Liver (tissue), 9 donors: Measurements from ENCODE around the gene PDE9A. TPM values are rescaled to one million over a fixed set of nuclear protein-coding genes. Genes with fewer than 3 reads are reported as not detected.

Experiments
- DNase-seq: peaks from one replicate; pipeline ENCODE4 v3.0.0-alpha.2; 2017; ENCODE audit warnings: low spot score
- H3K27ac ChIP-seq, 2 donors: one replicate each; pipeline ENCODE4 v1.7.0; 2013; ENCODE audit warnings: inconsistent platforms in 2 of 2, low read length in 2 of 2, control low read depth in 1 of 2, low read depth in 1 of 2, mild to moderate bottlenecking in 1 of 2
- H3K27me3 ChIP-seq, 4 donors: one replicate each; pipeline versions ENCODE4 v1.6.1 to v1.7.0; 2013; ENCODE audit warnings: low read length in 3 of 4, inconsistent platforms in 1 of 4, mild to moderate bottlenecking in 1 of 4, moderate library complexity in 1 of 4; ENCODE audit not compliant: control insufficient read depth in 4 of 4, insufficient read depth in 4 of 4
- H3K36me3 ChIP-seq, 4 donors: one replicate each; pipeline versions ENCODE4 v1.6.1 to v1.7.0; 2013; ENCODE audit warnings: low read length in 3 of 4, mild to moderate bottlenecking in 3 of 4, low read depth in 1 of 4, moderate library complexity in 1 of 4; ENCODE audit not compliant: control insufficient read depth in 4 of 4, insufficient read depth in 3 of 4
- H3K4me1 ChIP-seq, 4 donors: one replicate each; pipeline versions ENCODE4 v1.6.1 to v1.7.0; 2013; ENCODE audit warnings: low read length in 3 of 4, mild to moderate bottlenecking in 3 of 4, moderate library complexity in 1 of 4; ENCODE audit not compliant: control insufficient read depth in 4 of 4, insufficient read depth in 4 of 4
- H3K4me3 ChIP-seq, 3 donors: one replicate each; pipeline versions ENCODE4 v1.6.1 to v1.7.0; 2013; ENCODE audit warnings: low read length in 3 of 3, control low read depth in 1 of 3, low read depth in 1 of 3, mild to moderate bottlenecking in 1 of 3
- H3K9ac ChIP-seq, 2 donors: one replicate each; pipeline ENCODE4 v1.7.0; 2013; ENCODE audit warnings: low read length in 2 of 2, mild to moderate bottlenecking in 2 of 2, moderate library complexity in 2 of 2, control low read depth in 1 of 2, low read depth in 1 of 2
- H3K9me3 ChIP-seq, 4 donors: one replicate each; pipeline versions ENCODE4 v1.6.1 to v1.7.0; 2013; ENCODE audit warnings: low read length in 3 of 4; ENCODE audit not compliant: control insufficient read depth in 4 of 4
- EGR1 ChIP-seq, 2 donors: IDR thresholded peaks; 2 replicates each; pipeline ENCODE4 v1.6.1; 2016 to 2018; ENCODE audit warnings: antibody characterized with exemption in 2 of 2, low read depth in 2 of 2
- FOXA1 ChIP-seq: IDR thresholded peaks from 2 replicates; pipeline ENCODE4 v1.6.1; 2016; ENCODE audit warnings: antibody characterized with exemption
- FOXA2 ChIP-seq: IDR thresholded peaks from 2 replicates; pipeline ENCODE4 v1.6.1; 2016; ENCODE audit warnings: antibody characterized with exemption
- GABPA ChIP-seq, 2 donors: IDR thresholded peaks in 1 of 2; conservative IDR thresholded peaks in 1 of 2; 2 replicates each; pipeline ENCODE4 v1.6.1; 2016; ENCODE audit warnings: antibody characterized with exemption in 2 of 2, mild to moderate bottlenecking in 1 of 2, moderate library complexity in 1 of 2
- HNF4A ChIP-seq, 2 donors: conservative IDR thresholded peaks; 2 replicates each; pipeline ENCODE4 v1.6.1; 2016; ENCODE audit warnings: antibody characterized with exemption in 2 of 2, mild to moderate bottlenecking in 2 of 2
- HNF4G ChIP-seq: IDR thresholded peaks from 2 replicates; pipeline ENCODE4 v1.6.1; 2016; ENCODE audit warnings: antibody characterized with exemption
- JUND ChIP-seq, 2 donors: IDR thresholded peaks; 2 replicates each; pipeline ENCODE4 v1.6.1; 2016; ENCODE audit warnings: antibody characterized with exemption in 2 of 2
- NR2F2 ChIP-seq: IDR thresholded peaks from 2 replicates; pipeline ENCODE4 v1.6.1; 2016; ENCODE audit warnings: antibody characterized with exemption
- RAD21 ChIP-seq, 2 donors: IDR thresholded peaks; 2 replicates each; pipeline ENCODE4 v1.6.1; 2016; ENCODE audit warnings: antibody characterized with exemption in 2 of 2, mild to moderate bottlenecking in 2 of 2
- RXRA ChIP-seq, 2 donors: IDR thresholded peaks; 2 replicates each; pipeline ENCODE4 v1.6.1; 2017 to 2018; ENCODE audit warnings: antibody characterized with exemption in 2 of 2, mild to moderate bottlenecking in 1 of 2
- SP1 ChIP-seq: IDR thresholded peaks from 2 replicates; pipeline ENCODE4 v1.6.1; 2018; ENCODE audit warnings: antibody characterized with exemption, mild to moderate bottlenecking
- TAF1 ChIP-seq: conservative IDR thresholded peaks from 2 replicates; pipeline ENCODE4 v1.6.1; 2016; ENCODE audit warnings: antibody characterized with exemption, mild to moderate bottlenecking
- YY1 ChIP-seq: IDR thresholded peaks from 2 replicates; pipeline ENCODE4 v1.6.1; 2016; ENCODE audit warnings: antibody characterized with exemption, mild to moderate bottlenecking
- WGBS: extraction: QIAGEN DNeasy Blood & Tissue Kit; methylation state at CpG from one replicate; pipeline ENCODE4 v1.1.7; 2013; 5-methylcytosine and 5-hydroxymethylcytosine counted together
- polyA plus RNA-seq, 2 donors: library from polyadenylated mRNA; stranded (reverse) in 1 of 2; unstranded in 1 of 2; fragments of 200-250 nt in 1 of 2; fragments of >200 nt in 1 of 2; fragmentation: Nextera tagmentation in 1 of 2; extraction: Ambion mirVana in 1 of 2; gene quantifications; one replicate each; pipeline versions ENCODE4 v1.2.1 to v1.2.3, GENCODE V29; 2013 to 2015
- total RNA-seq, 2 donors: library from RNA; depleted of rRNA; stranded (reverse); fragments of >200 nt; gene quantifications; one replicate each; pipeline ENCODE4 v1.2.3, GENCODE V29; 2014
- TF ChIP-seq, protein P1 (sequence below): IDR thresholded peaks from 2 replicates; pipeline ENCODE4 v1.6.1; 2016; ENCODE audit warnings: antibody characterized with exemption
- TF ChIP-seq, protein P2 (sequence below): IDR thresholded peaks from 2 replicates; pipeline ENCODE4 v1.6.1; 2016; ENCODE audit warnings: antibody characterized with exemption
- TF ChIP-seq, protein P3 (sequence below): IDR thresholded peaks from 2 replicates; pipeline ENCODE4 v1.6.1; 2016; ENCODE audit warnings: antibody characterized with exemption, mild to moderate bottlenecking
- TF ChIP-seq, protein P4 (sequence below): IDR thresholded peaks from 2 replicates; pipeline ENCODE4 v1.6.1; 2016; ENCODE audit warnings: antibody characterized with exemption
- TF ChIP-seq, protein P5 (sequence below): fragments of 150-350 bp; IDR thresholded peaks from 2 replicates; pipeline ENCODE4 v1.5.1; 2017; ENCODE audit warnings: improper control_type of control experiment, low read depth, low read length; ENCODE audit not compliant: missing input control
- donor health status: healthy.
- donor health status: healthy.
- donor health status: healthy.
- donor health status: healthy.
- donor health status: healthy.

PDE9A gene
- total and polyA plus RNA-seq, 4 donors, result 1.5 to 4.2 (median 2.7) TPM

DNA sequence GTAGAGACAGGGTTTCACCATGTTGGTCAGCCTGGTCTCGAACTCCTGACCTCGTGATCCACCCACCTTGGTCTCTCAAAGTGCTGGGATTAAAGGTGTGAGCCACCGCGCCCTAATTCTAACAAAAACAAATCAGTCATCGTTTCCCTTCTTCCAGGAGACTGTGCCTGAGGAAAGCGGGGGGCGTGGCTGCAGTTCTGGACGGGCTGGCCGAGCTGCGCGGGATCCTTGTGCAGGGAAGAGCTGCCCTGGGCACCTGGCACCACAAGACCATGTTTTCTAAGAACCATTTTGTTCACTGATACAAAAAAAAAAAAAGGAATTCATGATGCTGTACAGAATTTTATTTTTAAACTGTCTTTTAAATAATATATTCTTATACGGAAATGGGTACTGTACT, 121.7 kb downstream of the PDE9A start:
- no peak overlapping the region for H3K27ac ChIP-seq
- no peak overlapping the region for H3K4me3 ChIP-seq
- no peak overlapping the region for H3K9ac ChIP-seq
- WGBS, result 92% methylated on average over 12 of the region's 12 CpGs
- DNase-seq, result no peak
- H3K36me3 ChIP-seq, result peaks cover 0 to 3% (median under 1%) of the 10 kb centered on the region in 4 donors
- TF ChIP-seq SP1 (no peak), FOXA2 (no peak)
- no peaks in the 10 kb centered on the region for H3K9me3 ChIP-seq
- no peaks in the 10 kb centered on the region for H3K4me1 ChIP-seq
- peaks cover 0 to 5% (median 0%) of the 10 kb centered on the region in 4 donors for H3K27me3 ChIP-seq

DNA sequence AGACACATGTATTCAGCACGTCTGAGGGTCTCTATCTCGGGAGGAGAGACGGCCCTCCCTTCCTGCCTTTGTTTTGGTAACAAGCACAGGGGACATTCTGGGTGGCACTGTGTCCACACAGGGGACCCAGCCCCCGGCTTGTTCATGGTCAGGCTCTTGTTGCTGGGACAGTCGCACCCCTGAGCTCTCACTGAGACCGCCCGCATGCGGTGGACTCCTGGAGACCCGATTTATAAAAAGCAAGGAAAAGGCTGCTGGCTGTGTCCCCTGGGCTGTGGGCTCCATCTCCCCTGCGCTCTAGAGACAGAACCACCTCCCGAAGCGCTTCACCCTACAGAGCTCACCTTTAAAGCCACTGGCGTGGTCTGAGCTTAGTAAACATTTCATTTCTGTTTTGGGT, 122.5 kb downstream of the PDE9A start:
- H3K27ac ChIP-seq, result no peak overlapping the region
- H3K4me1 ChIP-seq, result no peaks in the 10 kb centered on the region
- peaks cover 0 to 5% (median 0%) of the 10 kb centered on the region in 4 donors for H3K27me3 ChIP-seq
- no peak for DNase-seq
- no peak overlapping the region for H3K4me3 ChIP-seq
- no peak for TF ChIP-seq FOXA2
- no peak for TF ChIP-seq NR2F2
- TF ChIP-seq JUND (IDR thresholded peaks at IDR 0.05), result no peak
- TF ChIP-seq YY1, result no peak
- TF ChIP-seq SP1, result no peak
- TF ChIP-seq FOXA1, result no peak
- no peak for TF ChIP-seq HNF4A (conservative IDR thresholded peaks at IDR 0.05)
- TF ChIP-seq EGR1 (IDR thresholded peaks at IDR 0.05; ENCODE audit: low read depth in 2 of 2), result no peak
- TF ChIP-seq HNF4G, result no peak
- TF ChIP-seq, protein P1, sequence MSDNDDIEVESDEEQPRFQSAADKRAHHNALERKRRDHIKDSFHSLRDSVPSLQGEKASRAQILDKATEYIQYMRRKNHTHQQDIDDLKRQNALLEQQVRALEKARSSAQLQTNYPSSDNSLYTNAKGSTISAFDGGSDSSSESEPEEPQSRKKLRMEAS, result no peak
- TF ChIP-seq, protein P2, sequence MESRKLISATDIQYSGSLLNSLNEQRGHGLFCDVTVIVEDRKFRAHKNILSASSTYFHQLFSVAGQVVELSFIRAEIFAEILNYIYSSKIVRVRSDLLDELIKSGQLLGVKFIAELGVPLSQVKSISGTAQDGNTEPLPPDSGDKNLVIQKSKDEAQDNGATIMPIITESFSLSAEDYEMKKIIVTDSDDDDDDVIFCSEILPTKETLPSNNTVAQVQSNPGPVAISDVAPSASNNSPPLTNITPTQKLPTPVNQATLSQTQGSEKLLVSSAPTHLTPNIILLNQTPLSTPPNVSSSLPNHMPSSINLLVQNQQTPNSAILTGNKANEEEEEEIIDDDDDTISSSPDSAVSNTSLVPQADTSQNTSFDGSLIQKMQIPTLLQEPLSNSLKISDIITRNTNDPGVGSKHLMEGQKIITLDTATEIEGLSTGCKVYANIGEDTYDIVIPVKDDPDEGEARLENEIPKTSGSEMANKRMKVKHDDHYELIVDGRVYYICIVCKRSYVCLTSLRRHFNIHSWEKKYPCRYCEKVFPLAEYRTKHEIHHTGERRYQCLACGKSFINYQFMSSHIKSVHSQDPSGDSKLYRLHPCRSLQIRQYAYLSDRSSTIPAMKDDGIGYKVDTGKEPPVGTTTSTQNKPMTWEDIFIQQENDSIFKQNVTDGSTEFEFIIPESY, result no peak
- no peak for TF ChIP-seq RXRA (IDR thresholded peaks at IDR 0.05)
- TF ChIP-seq TAF1, result no peak
- no peak for TF ChIP-seq RAD21 (IDR thresholded peaks at IDR 0.05)
- TF ChIP-seq, protein P3, sequence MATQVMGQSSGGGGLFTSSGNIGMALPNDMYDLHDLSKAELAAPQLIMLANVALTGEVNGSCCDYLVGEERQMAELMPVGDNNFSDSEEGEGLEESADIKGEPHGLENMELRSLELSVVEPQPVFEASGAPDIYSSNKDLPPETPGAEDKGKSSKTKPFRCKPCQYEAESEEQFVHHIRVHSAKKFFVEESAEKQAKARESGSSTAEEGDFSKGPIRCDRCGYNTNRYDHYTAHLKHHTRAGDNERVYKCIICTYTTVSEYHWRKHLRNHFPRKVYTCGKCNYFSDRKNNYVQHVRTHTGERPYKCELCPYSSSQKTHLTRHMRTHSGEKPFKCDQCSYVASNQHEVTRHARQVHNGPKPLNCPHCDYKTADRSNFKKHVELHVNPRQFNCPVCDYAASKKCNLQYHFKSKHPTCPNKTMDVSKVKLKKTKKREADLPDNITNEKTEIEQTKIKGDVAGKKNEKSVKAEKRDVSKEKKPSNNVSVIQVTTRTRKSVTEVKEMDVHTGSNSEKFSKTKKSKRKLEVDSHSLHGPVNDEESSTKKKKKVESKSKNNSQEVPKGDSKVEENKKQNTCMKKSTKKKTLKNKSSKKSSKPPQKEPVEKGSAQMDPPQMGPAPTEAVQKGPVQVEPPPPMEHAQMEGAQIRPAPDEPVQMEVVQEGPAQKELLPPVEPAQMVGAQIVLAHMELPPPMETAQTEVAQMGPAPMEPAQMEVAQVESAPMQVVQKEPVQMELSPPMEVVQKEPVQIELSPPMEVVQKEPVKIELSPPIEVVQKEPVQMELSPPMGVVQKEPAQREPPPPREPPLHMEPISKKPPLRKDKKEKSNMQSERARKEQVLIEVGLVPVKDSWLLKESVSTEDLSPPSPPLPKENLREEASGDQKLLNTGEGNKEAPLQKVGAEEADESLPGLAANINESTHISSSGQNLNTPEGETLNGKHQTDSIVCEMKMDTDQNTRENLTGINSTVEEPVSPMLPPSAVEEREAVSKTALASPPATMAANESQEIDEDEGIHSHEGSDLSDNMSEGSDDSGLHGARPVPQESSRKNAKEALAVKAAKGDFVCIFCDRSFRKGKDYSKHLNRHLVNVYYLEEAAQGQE, result no peak
- TF ChIP-seq, protein P4, sequence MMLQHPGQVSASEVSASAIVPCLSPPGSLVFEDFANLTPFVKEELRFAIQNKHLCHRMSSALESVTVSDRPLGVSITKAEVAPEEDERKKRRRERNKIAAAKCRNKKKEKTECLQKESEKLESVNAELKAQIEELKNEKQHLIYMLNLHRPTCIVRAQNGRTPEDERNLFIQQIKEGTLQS, result no peak
- TF ChIP-seq, protein P5, sequence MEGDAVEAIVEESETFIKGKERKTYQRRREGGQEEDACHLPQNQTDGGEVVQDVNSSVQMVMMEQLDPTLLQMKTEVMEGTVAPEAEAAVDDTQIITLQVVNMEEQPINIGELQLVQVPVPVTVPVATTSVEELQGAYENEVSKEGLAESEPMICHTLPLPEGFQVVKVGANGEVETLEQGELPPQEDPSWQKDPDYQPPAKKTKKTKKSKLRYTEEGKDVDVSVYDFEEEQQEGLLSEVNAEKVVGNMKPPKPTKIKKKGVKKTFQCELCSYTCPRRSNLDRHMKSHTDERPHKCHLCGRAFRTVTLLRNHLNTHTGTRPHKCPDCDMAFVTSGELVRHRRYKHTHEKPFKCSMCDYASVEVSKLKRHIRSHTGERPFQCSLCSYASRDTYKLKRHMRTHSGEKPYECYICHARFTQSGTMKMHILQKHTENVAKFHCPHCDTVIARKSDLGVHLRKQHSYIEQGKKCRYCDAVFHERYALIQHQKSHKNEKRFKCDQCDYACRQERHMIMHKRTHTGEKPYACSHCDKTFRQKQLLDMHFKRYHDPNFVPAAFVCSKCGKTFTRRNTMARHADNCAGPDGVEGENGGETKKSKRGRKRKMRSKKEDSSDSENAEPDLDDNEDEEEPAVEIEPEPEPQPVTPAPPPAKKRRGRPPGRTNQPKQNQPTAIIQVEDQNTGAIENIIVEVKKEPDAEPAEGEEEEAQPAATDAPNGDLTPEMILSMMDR, result no peak
- no peak for TF ChIP-seq GABPA (IDR thresholded peaks at IDR 0.05 in 1 of 2, conservative IDR thresholded peaks at IDR 0.05 in 1 of 2)
- no peak overlapping the region for H3K9ac ChIP-seq
- 87% methylated on average over 13 of the region's 13 CpGs for WGBS
- no peaks in the 10 kb centered on the region for H3K9me3 ChIP-seq
- peaks cover 0 to 2% (median under 1%) of the 10 kb centered on the region in 4 donors for H3K36me3 ChIP-seq
